Glutamatergic neuron (in vitro differentiated cells): ENCODE results near the gene TNFRSF12A. TPM values are rescaled to one million over a fixed set of nuclear protein-coding genes. Genes with fewer than 3 reads are reported as not detected.
A peak's percentile ranks its signal among the peaks of the same experiment; 100 is the strongest.

Experiments used
- DNase-seq: peaks from one replicate; pipeline ENCODE4 v3.0.0; 2022
- H3K27ac Mint-ChIP-seq: one replicate; pipeline ENCODE4 v1.8.0; 2020; ENCODE audit warnings: mild to moderate bottlenecking, mixed read lengths, inconsistent platforms; ENCODE audit not compliant: unreplicated experiment
- H3K27me3 Mint-ChIP-seq: one replicate; pipeline ENCODE4 v1.8.0; 2020; ENCODE audit warnings: mild to moderate bottlenecking, moderate library complexity, mixed read lengths, inconsistent platforms; ENCODE audit not compliant: unreplicated experiment
- H3K36me3 Mint-ChIP-seq: one replicate; pipeline ENCODE4 v1.8.0; 2020; ENCODE audit warnings: mild to moderate bottlenecking, mixed read lengths, inconsistent platforms; ENCODE audit not compliant: unreplicated experiment
- H3K4me1 Mint-ChIP-seq: one replicate; pipeline ENCODE4 v1.8.0; 2020; ENCODE audit warnings: mild to moderate bottlenecking, low read depth, mixed read lengths, inconsistent platforms; ENCODE audit not compliant: unreplicated experiment
- H3K4me3 Mint-ChIP-seq: one replicate; pipeline ENCODE4 v1.8.0; 2020; ENCODE audit warnings: mild to moderate bottlenecking, mixed read lengths, inconsistent platforms; ENCODE audit not compliant: unreplicated experiment
- H3K9me3 Mint-ChIP-seq: one replicate; pipeline ENCODE4 v1.8.0; 2020; ENCODE audit warnings: mild to moderate bottlenecking, moderate library complexity, mixed read lengths, inconsistent platforms; ENCODE audit not compliant: unreplicated experiment
- total RNA-seq: library from RNA; stranded (reverse); fragmentation: NEBNext Ultra II Directional; extraction: Animal tissue kit (Norgen Biotek cat#: 25700); gene quantifications from one replicate; pipeline ENCODE4 v1.2.1, GENCODE V29; 2021; ENCODE audit not compliant: unreplicated experiment
- TF ChIP-seq, protein P1 (sequence below): fragments of 200-600 bp; sonication (generic); IDR thresholded peaks from one replicate; pipeline ENCODE4 v1.5.0; 2021; ENCODE audit not compliant: partially characterized antibody, unreplicated experiment

TNFRSF12A gene
- total RNA-seq, 1 donor from 2014 or later = 4.2 TPM

GRCh38 chr16:3007059-3007956, 12.9 kb upstream of the TNFRSF12A start:
- no peak overlapping the region for H3K4me3 Mint-ChIP-seq
- peaks cover 2% of the 10 kb centered on the region for H3K4me1 Mint-ChIP-seq
- H3K36me3 Mint-ChIP-seq = no peaks in the 10 kb centered on the region
- peaks cover 11% of the 10 kb centered on the region for H3K27me3 Mint-ChIP-seq
- DNase-seq = no peak
- H3K27ac Mint-ChIP-seq = no peak overlapping the region
- peaks cover 4% of the 10 kb centered on the region for H3K9me3 Mint-ChIP-seq
- TF ChIP-seq, protein P1, sequence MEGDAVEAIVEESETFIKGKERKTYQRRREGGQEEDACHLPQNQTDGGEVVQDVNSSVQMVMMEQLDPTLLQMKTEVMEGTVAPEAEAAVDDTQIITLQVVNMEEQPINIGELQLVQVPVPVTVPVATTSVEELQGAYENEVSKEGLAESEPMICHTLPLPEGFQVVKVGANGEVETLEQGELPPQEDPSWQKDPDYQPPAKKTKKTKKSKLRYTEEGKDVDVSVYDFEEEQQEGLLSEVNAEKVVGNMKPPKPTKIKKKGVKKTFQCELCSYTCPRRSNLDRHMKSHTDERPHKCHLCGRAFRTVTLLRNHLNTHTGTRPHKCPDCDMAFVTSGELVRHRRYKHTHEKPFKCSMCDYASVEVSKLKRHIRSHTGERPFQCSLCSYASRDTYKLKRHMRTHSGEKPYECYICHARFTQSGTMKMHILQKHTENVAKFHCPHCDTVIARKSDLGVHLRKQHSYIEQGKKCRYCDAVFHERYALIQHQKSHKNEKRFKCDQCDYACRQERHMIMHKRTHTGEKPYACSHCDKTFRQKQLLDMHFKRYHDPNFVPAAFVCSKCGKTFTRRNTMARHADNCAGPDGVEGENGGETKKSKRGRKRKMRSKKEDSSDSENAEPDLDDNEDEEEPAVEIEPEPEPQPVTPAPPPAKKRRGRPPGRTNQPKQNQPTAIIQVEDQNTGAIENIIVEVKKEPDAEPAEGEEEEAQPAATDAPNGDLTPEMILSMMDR = no peak

- H3K4me1 Mint-ChIP-seq = peaks cover 2% of the 10 kb centered on the region
- no peak for DNase-seq
- H3K27me3 Mint-ChIP-seq = peaks cover 11% of the 10 kb centered on the region
- TF ChIP-seq, protein P1 = no peak
- no peaks in the 10 kb centered on the region for H3K36me3 Mint-ChIP-seq
- H3K9me3 Mint-ChIP-seq = peaks cover 4% of the 10 kb centered on the region
- no peak overlapping the region for H3K4me3 Mint-ChIP-seq
- no peak overlapping the region for H3K27ac Mint-ChIP-seq
Measured at GRCh38 chr16:3007957-3008689, 12.0 kb upstream of the TNFRSF12A start.

DNA sequence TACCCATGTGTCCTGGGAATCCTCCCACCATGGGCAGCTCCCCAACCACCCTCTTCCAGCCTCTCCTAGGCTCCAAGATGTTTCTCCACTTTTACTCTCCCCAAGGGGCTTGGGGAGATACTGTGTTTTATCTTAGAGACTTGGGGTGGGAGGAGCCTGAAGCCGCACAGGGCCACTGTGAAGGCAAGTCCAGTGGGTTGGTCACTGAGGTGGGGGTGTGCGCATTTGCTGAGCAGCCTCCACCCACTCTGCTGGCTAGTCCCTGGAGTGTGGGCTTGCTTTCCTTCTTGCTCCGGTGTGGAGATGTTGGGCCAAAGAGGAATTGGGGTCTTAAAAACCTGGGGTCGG, 11.5 kb upstream of the TNFRSF12A start:
- H3K9me3 Mint-ChIP-seq = peaks cover 4% of the 10 kb centered on the region
- no peak overlapping the region for H3K4me3 Mint-ChIP-seq
- peaks cover 2% of the 10 kb centered on the region for H3K4me1 Mint-ChIP-seq
- no peak overlapping the region for H3K27ac Mint-ChIP-seq
- TF ChIP-seq, protein P1 = no peak
- H3K36me3 Mint-ChIP-seq = no peaks in the 10 kb centered on the region
- DNase-seq = no peak
- peaks cover 16% of the 10 kb centered on the region for H3K27me3 Mint-ChIP-seq

GRCh38 chr16:3009568-3010390, 10.4 kb upstream of the TNFRSF12A start:
- H3K9me3 Mint-ChIP-seq = peaks cover 4% of the 10 kb centered on the region
- no peak overlapping the region for H3K27ac Mint-ChIP-seq
- peaks cover 2% of the 10 kb centered on the region for H3K4me1 Mint-ChIP-seq
- no peak overlapping the region for H3K4me3 Mint-ChIP-seq
- no peaks in the 10 kb centered on the region for H3K36me3 Mint-ChIP-seq
- DNase-seq = peak; percentile 27
- TF ChIP-seq, protein P1 = no peak
- peaks cover 22% of the 10 kb centered on the region for H3K27me3 Mint-ChIP-seq
